Measurements from ENCODE around the gene RXRA.

The RXRA gene

DNA sequence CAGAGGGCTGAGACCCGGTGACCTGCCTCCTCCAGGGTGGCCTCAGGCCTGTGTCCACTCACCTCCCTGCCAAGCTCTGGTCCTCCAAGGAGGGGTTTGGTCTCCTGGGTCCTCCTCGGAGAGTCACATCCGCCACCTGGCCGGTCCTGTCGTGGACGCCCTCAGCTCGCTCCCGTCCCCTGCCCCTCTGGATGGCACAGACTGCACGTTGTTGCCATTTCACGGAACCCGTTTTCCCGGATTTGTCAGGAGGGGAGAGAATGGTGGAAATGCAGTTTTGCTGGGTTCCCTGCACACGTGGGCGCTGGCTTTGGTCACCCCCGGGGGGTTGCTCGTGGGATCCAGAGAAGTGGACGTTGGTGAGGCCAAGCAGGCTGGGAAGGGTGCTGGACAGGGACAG lies 62.7 kb downstream of the RXRA start:
- DNase-seq (ENCODE audit: low spot score), result no peak
- no peaks in the 10 kb centered on the region for H3K9me3 ChIP-seq (replicated peaks in 1 of 2; ENCODE audit: control insufficient read depth in 2 of 2, insufficient read depth in 1 of 2, low read depth in 1 of 2, low read length in 2 of 2)
- H2AK5ac ChIP-seq (ENCODE audit: low read depth, low read length), result no peak overlapping the region
- peaks cover 12 to 14% of the 10 kb centered on the region in 2 donors for H3K4me1 ChIP-seq (ENCODE audit: control insufficient read depth in 2 of 2, insufficient read depth in 1 of 2, low read depth in 1 of 2, low read length in 2 of 2)
- peaks cover 57% of the 10 kb centered on the region for H3K79me1 ChIP-seq (ENCODE audit: low read depth, low read length)
- H4K8ac ChIP-seq (ENCODE audit: low read depth, low read length), result no peak overlapping the region
- H4K91ac ChIP-seq (ENCODE audit: low read depth, low read length, poor library complexity), result no peak overlapping the region
- H2AFZ ChIP-seq (ENCODE audit: low read length), result no peak overlapping the region
- no peak overlapping the region for H3K4ac ChIP-seq (ENCODE audit: low read length)
- H3K36me3 ChIP-seq (replicated peaks in 1 of 2; ENCODE audit: control insufficient read depth in 2 of 2, insufficient read depth in 2 of 2, low read length in 2 of 2), result no peaks in the 10 kb centered on the region
- peak overlapping the region; percentile 77 for H3K14ac ChIP-seq (ENCODE audit: low read length)
- H2BK15ac ChIP-seq (ENCODE audit: low read length), result no peak overlapping the region
- no peak overlapping the region for H3K9ac ChIP-seq (ENCODE audit: low read depth, low read length, poor library complexity)
- no peak overlapping the region for H3K27ac ChIP-seq (replicated peaks; ENCODE audit: low read length)
- H2BK5ac ChIP-seq (ENCODE audit: low read length), result no peak overlapping the region
- H2BK120ac ChIP-seq (ENCODE audit: low read depth, low read length), result no peak overlapping the region
- H3K23ac ChIP-seq (ENCODE audit: low read depth, low read length, poor library complexity), result no peak overlapping the region
- H3K18ac ChIP-seq (ENCODE audit: low read length), result peak overlapping the region; percentile 11
- H3K4me3 ChIP-seq (ENCODE audit: low read length in 2 of 2), result no peak overlapping the region
- no peak overlapping the region for H3K4me2 ChIP-seq (ENCODE audit: insufficient read depth, low read length, poor library complexity, severe bottlenecking)
- no peaks in the 10 kb centered on the region for H3K27me3 ChIP-seq (ENCODE audit: control insufficient read depth in 3 of 3, insufficient read depth in 3 of 3, low read depth in 1 of 3, low read length in 3 of 3)
- H2BK12ac ChIP-seq (ENCODE audit: low read length), result no peak overlapping the region
- whole genome bisulfite sequencing, 2 donors (ENCODE audit: extremely low coverage in 2 of 2, insufficient read length in 2 of 2, insufficient replicate concordance in 1 of 2), result no CpG with 5 or more reads among the region's 17 CpGs

DNA sequence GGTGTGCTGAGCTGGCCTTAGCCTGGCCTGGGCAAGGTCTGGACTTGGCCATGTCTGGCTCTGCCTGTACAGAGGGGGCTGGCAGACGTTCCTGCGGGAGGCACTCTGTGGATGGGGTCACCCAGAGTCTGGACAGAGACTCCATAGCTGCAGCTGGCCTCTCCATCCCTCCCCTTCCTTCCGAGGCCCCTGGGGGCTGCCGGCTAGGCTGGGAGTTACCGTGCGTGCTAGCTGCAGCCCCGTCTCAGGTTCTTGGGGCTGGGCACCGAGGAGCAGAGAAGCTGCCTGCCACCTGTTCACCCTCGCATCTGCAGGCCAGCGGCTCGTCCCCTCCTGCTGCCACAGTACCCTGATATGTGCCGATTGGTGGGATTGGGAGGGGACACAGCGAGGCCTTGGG lies 63.4 kb downstream of the RXRA start:
- WGBS, 2 donors (ENCODE audit: extremely low coverage in 2 of 2, insufficient read length in 2 of 2, insufficient replicate concordance in 1 of 2), result no CpG with 5 or more reads among the region's 13 CpGs
- peak overlapping the region; percentile 33 for H2AK5ac ChIP-seq (ENCODE audit: low read depth, low read length)
- no peaks in the 10 kb centered on the region for H3K9me3 ChIP-seq (replicated peaks in 1 of 2; ENCODE audit: control insufficient read depth in 2 of 2, insufficient read depth in 1 of 2, low read depth in 1 of 2, low read length in 2 of 2)
- H2BK12ac ChIP-seq (ENCODE audit: low read length), result no peak overlapping the region
- peak overlapping the region; percentile 34 for H3K9ac ChIP-seq (ENCODE audit: low read depth, low read length, poor library complexity)
- no peak overlapping the region for H3K4ac ChIP-seq (ENCODE audit: low read length)
- no peak overlapping the region for H2BK15ac ChIP-seq (ENCODE audit: low read length)
- H3K23ac ChIP-seq (ENCODE audit: low read depth, low read length, poor library complexity), result peak overlapping the region; percentile 37
- no peaks in the 10 kb centered on the region for H3K27me3 ChIP-seq (ENCODE audit: control insufficient read depth in 3 of 3, insufficient read depth in 3 of 3, low read depth in 1 of 3, low read length in 3 of 3)
- H3K36me3 ChIP-seq (replicated peaks in 1 of 2; ENCODE audit: control insufficient read depth in 2 of 2, insufficient read depth in 2 of 2, low read length in 2 of 2), result no peaks in the 10 kb centered on the region
- H3K18ac ChIP-seq (ENCODE audit: low read length), result peak overlapping the region; percentile 89
- no peak overlapping the region for H2BK120ac ChIP-seq (ENCODE audit: low read depth, low read length)
- H2BK5ac ChIP-seq (ENCODE audit: low read length), result no peak overlapping the region
- no peak overlapping the region for H3K27ac ChIP-seq (replicated peaks; ENCODE audit: low read length)
- H4K8ac ChIP-seq (ENCODE audit: low read depth, low read length), result no peak overlapping the region
- H3K79me1 ChIP-seq (ENCODE audit: low read depth, low read length), result peaks cover 52% of the 10 kb centered on the region
- no peak for DNase-seq (ENCODE audit: low spot score)
- no peak overlapping the region for H3K4me3 ChIP-seq (ENCODE audit: low read length in 2 of 2)
- H4K91ac ChIP-seq (ENCODE audit: low read depth, low read length, poor library complexity), result no peak overlapping the region
- H3K4me1 ChIP-seq (ENCODE audit: control insufficient read depth in 2 of 2, insufficient read depth in 1 of 2, low read depth in 1 of 2, low read length in 2 of 2), result peaks cover 10 to 13% of the 10 kb centered on the region in 2 donors
- H2AFZ ChIP-seq (ENCODE audit: low read length), result no peak overlapping the region
- H3K14ac ChIP-seq (ENCODE audit: low read length), result no peak overlapping the region
- H3K4me2 ChIP-seq (ENCODE audit: insufficient read depth, low read length, poor library complexity, severe bottlenecking), result no peak overlapping the region

DNA sequence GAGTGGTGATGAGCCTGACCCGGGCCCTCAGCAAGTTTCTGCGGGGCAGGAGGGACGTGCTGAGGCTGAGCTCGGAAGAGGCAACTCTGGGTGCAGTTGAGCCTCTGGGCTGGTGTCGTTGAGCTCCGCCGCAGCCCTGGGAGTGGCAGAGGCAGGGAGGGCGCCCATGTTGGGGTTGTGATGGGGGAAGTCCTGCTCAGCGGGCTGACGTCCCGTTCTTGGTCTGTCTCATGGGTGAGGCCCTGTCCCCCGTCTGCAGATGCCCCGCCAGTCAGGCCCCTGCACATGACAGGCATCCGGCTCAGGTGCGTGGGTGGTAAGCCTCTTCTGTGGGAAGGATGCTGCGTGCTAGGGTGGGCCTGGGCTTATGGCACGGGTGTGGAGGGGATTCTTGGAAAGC lies 64.3 kb downstream of the RXRA start:
- peak overlapping the region; percentile 55 for H3K18ac ChIP-seq (ENCODE audit: low read length)
- H3K27me3 ChIP-seq (ENCODE audit: control insufficient read depth in 3 of 3, insufficient read depth in 3 of 3, low read depth in 1 of 3, low read length in 3 of 3), result no peaks in the 10 kb centered on the region
- no peaks in the 10 kb centered on the region for H3K9me3 ChIP-seq (replicated peaks in 1 of 2; ENCODE audit: control insufficient read depth in 2 of 2, insufficient read depth in 1 of 2, low read depth in 1 of 2, low read length in 2 of 2)
- no peak overlapping the region for H2BK120ac ChIP-seq (ENCODE audit: low read depth, low read length)
- no peak for DNase-seq (ENCODE audit: low spot score)
- no peak overlapping the region for H2BK12ac ChIP-seq (ENCODE audit: low read length)
- no peak overlapping the region for H3K27ac ChIP-seq (replicated peaks; ENCODE audit: low read length)
- H3K4me1 ChIP-seq (ENCODE audit: control insufficient read depth in 2 of 2, insufficient read depth in 1 of 2, low read depth in 1 of 2, low read length in 2 of 2), result peaks cover 3 to 4% of the 10 kb centered on the region in 2 donors
- peak overlapping the region; percentile 40 for H3K9ac ChIP-seq (ENCODE audit: low read depth, low read length, poor library complexity)
- H2BK5ac ChIP-seq (ENCODE audit: low read length), result peak overlapping the region; percentile 93
- peak overlapping the region; percentile 44 for H2AK5ac ChIP-seq (ENCODE audit: low read depth, low read length)
- WGBS, 2 donors (ENCODE audit: extremely low coverage in 2 of 2, insufficient read length in 2 of 2, insufficient replicate concordance in 1 of 2), result no CpG with 5 or more reads among the region's 17 CpGs
- H2AFZ ChIP-seq (ENCODE audit: low read length), result no peak overlapping the region
- peak overlapping the region; percentile 71 for H3K23ac ChIP-seq (ENCODE audit: low read depth, low read length, poor library complexity)
- no peaks in the 10 kb centered on the region for H3K36me3 ChIP-seq (replicated peaks in 1 of 2; ENCODE audit: control insufficient read depth in 2 of 2, insufficient read depth in 2 of 2, low read length in 2 of 2)
- no peak overlapping the region for H4K91ac ChIP-seq (ENCODE audit: low read depth, low read length, poor library complexity)
- H3K4me3 ChIP-seq (ENCODE audit: low read length in 2 of 2), result no peak overlapping the region
- H3K4me2 ChIP-seq (ENCODE audit: insufficient read depth, low read length, poor library complexity, severe bottlenecking), result no peak overlapping the region
- H3K79me1 ChIP-seq (ENCODE audit: low read depth, low read length), result peaks cover 52% of the 10 kb centered on the region
- peak overlapping the region; percentile 32 for H4K8ac ChIP-seq (ENCODE audit: low read depth, low read length)
- H3K14ac ChIP-seq (ENCODE audit: low read length), result peak overlapping the region; percentile 67
- no peak overlapping the region for H3K4ac ChIP-seq (ENCODE audit: low read length)
- no peak overlapping the region for H2BK15ac ChIP-seq (ENCODE audit: low read length)

DNA sequence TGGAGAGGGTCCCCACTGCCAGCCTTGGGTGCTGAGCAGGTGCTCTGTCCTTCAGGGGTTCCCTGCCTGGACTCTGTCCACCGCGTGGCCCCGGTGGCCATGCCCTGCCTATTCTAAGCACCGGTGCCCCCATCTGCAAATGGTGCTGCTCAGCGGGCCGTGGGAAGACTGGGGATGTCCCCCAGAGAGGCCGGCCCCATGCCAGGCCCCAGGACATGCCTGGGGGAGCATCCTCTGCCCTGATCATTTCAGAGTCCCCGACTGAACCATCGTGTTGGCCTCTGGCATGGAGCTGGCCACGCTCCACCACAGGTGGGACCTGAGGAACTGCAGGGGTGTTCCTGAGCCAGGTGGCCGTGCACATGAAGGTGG lies 64.7 kb downstream of the RXRA start:
- H3K9ac ChIP-seq (ENCODE audit: low read depth, low read length, poor library complexity), result no peak overlapping the region
- H3K27ac ChIP-seq (replicated peaks; ENCODE audit: low read length), result no peak overlapping the region

More for the DNA sequence above, 64.7 kb downstream of the RXRA start:
- H3K23ac ChIP-seq (ENCODE audit: low read depth, low read length, poor library complexity), result no peak overlapping the region
- WGBS, 2 donors (ENCODE audit: extremely low coverage in 2 of 2, insufficient read length in 2 of 2, insufficient replicate concordance in 1 of 2), result no CpG with 5 or more reads among the region's 11 CpGs
- peaks cover 49% of the 10 kb centered on the region for H3K79me1 ChIP-seq (ENCODE audit: low read depth, low read length)
- H2AFZ ChIP-seq (ENCODE audit: low read length), result no peak overlapping the region
- no peaks in the 10 kb centered on the region for H3K36me3 ChIP-seq (replicated peaks in 1 of 2; ENCODE audit: control insufficient read depth in 2 of 2, insufficient read depth in 2 of 2, low read length in 2 of 2)
- no peaks in the 10 kb centered on the region for H3K9me3 ChIP-seq (replicated peaks in 1 of 2; ENCODE audit: control insufficient read depth in 2 of 2, insufficient read depth in 1 of 2, low read depth in 1 of 2, low read length in 2 of 2)
- H3K4me3 ChIP-seq (ENCODE audit: low read length in 2 of 2), result no peak overlapping the region
- H2BK15ac ChIP-seq (ENCODE audit: low read length), result no peak overlapping the region
- H3K27me3 ChIP-seq (ENCODE audit: control insufficient read depth in 3 of 3, insufficient read depth in 3 of 3, low read depth in 1 of 3, low read length in 3 of 3), result no peaks in the 10 kb centered on the region
- H3K14ac ChIP-seq (ENCODE audit: low read length), result no peak overlapping the region
- no peak overlapping the region for H3K4me2 ChIP-seq (ENCODE audit: insufficient read depth, low read length, poor library complexity, severe bottlenecking)
- H4K8ac ChIP-seq (ENCODE audit: low read depth, low read length), result no peak overlapping the region
- H3K4ac ChIP-seq (ENCODE audit: low read length), result no peak overlapping the region
- peak overlapping the region; percentile 93 for H2BK5ac ChIP-seq (ENCODE audit: low read length)
- no peak overlapping the region for H2BK12ac ChIP-seq (ENCODE audit: low read length)
- H3K4me1 ChIP-seq (ENCODE audit: control insufficient read depth in 2 of 2, insufficient read depth in 1 of 2, low read depth in 1 of 2, low read length in 2 of 2), result peaks cover 1 to 3% of the 10 kb centered on the region in 2 donors
- H3K18ac ChIP-seq (ENCODE audit: low read length), result peak overlapping the region; percentile 35
- no peak overlapping the region for H2AK5ac ChIP-seq (ENCODE audit: low read depth, low read length)
- H4K91ac ChIP-seq (ENCODE audit: low read depth, low read length, poor library complexity), result no peak overlapping the region
- H2BK120ac ChIP-seq (ENCODE audit: low read depth, low read length), result no peak overlapping the region
- no peak for DNase-seq (ENCODE audit: low spot score)

Measured in neuronal stem cell (in vitro differentiated cells).